Astrocyte of the hippocampus (primary cell): Measurements from ENCODE around the gene PSME2.

ENCODE experiments used
- DNase-seq: peaks from one replicate; pipeline ENCODE4 v3.0.0; 2011; ENCODE audit warnings: low read depth, low spot score

PSME2 gene

DNA sequence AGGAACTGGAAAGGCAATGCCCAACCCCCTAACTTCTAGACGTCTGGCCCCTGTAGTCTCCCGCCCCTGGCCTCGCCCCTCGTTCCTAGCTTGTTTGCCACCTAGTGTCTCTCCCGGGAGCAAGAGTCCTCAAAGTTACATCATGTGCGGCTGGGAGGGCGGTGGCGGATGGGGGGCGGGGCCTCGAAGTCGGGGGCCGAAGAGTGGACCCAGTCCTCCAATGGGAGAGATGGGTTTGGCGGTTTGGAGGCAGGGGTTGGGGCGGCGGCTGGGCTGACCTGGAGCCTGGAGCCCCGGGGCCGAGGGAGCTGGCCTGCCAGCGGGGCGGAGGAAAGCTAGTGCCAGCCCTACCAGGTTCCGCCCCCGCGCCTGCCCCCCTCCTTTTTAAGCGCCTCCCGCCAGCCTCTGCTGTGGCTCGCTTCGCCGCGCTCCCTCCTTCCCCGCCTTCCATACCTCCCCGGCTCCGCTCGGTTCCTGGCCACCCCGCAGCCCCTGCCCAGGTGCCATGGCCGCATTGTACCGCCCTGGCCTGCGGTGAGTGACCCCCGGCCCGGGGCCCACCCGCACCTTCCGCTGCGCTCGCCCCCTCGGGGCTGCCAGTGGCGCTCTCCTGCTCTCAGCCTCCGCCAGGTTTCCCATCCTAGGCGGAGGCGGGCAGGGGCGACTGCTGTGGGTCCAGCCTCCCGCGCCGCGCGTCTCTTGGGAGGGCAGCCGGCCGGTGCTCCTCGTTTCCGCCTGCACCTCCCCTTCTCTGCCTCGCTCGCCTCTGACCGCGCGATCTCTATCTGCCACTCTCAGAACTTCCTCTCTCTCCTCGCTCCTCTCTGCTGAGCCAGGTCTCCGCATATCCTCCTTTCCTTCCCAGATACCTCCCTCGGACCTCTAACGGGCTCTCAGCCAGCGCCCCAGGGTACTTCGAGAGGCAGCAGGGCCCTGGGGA, 52.2 kb downstream of the PSME2 start, which contains the start of gene PCK2:
TSS of gene PCK2 (plus strand) at position 411 of the 940 bp plus-strand sequence. CDS start at position 506, 95 bp downstream.
- DNase-seq = peak; percentile 87
